B cell (primary cell): ENCODE results near the gene GAS5. TPM values are rescaled to one million over a fixed set of nuclear protein-coding genes. Genes with fewer than 3 reads are reported as not detected.

Experiments
- ATAC-seq: fragments of 200-7000 bp; cut with Tn5 transposase; one replicate; pipeline ENCODE4 v1.10.0; 2021; ENCODE audit warnings: low read depth, mild to moderate bottlenecking, moderate number of reproducible peaks, moderate library complexity
- CTCF ChIA-PET: fragments of 350-600 bp; sonication (Branson Sonifier 250); formaldehyde crosslinking; loops from one replicate; lab custom pipeline; 2021; ENCODE audit warnings: antibody characterized with exemption, inconsistent platforms; lab: Charles Lee
- POLR2A ChIA-PET: fragments of 350-600 bp; sonication (Branson Sonifier 250); formaldehyde crosslinking; loops from one replicate; lab custom pipeline; 2021; ENCODE audit warnings: antibody characterized with exemption; lab: Charles Lee
- DNase-seq: peaks from one replicate; pipeline ENCODE4 v3.0.0; 2013
- H2AFZ ChIP-seq: 2 replicates; pipeline ENCODE4 v1.6.1; 2012; ENCODE audit warnings: mild to moderate bottlenecking, low read depth, low read length; ENCODE audit not compliant: insufficient read depth, poor library complexity, severe bottlenecking
- H3K27ac ChIP-seq, 2 donors: 1 replicate in 1 of 2; 2 replicates in 1 of 2; pipeline ENCODE4 v1.5.1; 2012 to 2013; ENCODE audit warnings: low read length in 2 of 2, mild to moderate bottlenecking in 2 of 2, moderate library complexity in 1 of 2
- H3K27me3 ChIP-seq, 4 experiments: fragments of 200-600 bp in 1 of 4; sonication (generic) in 1 of 4; replicated peaks in 1 of 4; 1 replicate in 2 of 4; 2 replicates in 2 of 4; pipeline versions ENCODE4 v1.6.1 to v1.7.0; 2013 to 2016; ENCODE audit warnings: low read length in 3 of 4, mild to moderate bottlenecking in 2 of 4, mixed read lengths in 1 of 4, moderate library complexity in 1 of 4; ENCODE audit not compliant: insufficient read depth in 4 of 4, control insufficient read depth in 3 of 4; ENCODE audit errors: control extremely low read depth in 1 of 4
- H3K36me3 ChIP-seq, 2 experiments: replicated peaks in 1 of 2; 1 replicate in 1 of 2; 2 replicates in 1 of 2; pipeline versions ENCODE4 v1.6.1 to v1.7.1; 2013; ENCODE audit warnings: low read length in 1 of 2; ENCODE audit not compliant: insufficient read depth in 2 of 2, control insufficient read depth in 1 of 2; ENCODE audit errors: control extremely low read depth in 1 of 2, extremely low read depth in 1 of 2
- H3K4me1 ChIP-seq, 2 donors: fragments of 200-600 bp in 1 of 2; sonication (generic) in 1 of 2; 1 replicate in 1 of 2; 2 replicates in 1 of 2; pipeline versions ENCODE4 v1.5.1 to v1.6.1; 2013 to 2017; ENCODE audit warnings: low read length in 2 of 2; ENCODE audit not compliant: control insufficient read depth in 2 of 2, insufficient read depth in 2 of 2
- H3K4me2 ChIP-seq: replicated peaks from 2 replicates; pipeline ENCODE3; 2012; ENCODE audit warnings: mild to moderate bottlenecking, low read depth, low read length; ENCODE audit not compliant: poor library complexity, severe bottlenecking
- H3K4me3 ChIP-seq, 5 experiments: fragments of 200-600 bp in 1 of 5; sonication (generic) in 1 of 5; 1 replicate in 3 of 5; 2 replicates in 2 of 5; pipeline versions ENCODE4 v1.5.1 to v1.7.0; 2011 to 2016; ENCODE audit warnings: low read length in 4 of 5, mild to moderate bottlenecking in 4 of 5, low read depth in 2 of 5, control low read depth in 1 of 5, moderate library complexity in 1 of 5; ENCODE audit not compliant: insufficient read depth in 1 of 5; ENCODE audit errors: control extremely low read depth in 1 of 5, extremely low read depth in 1 of 5
- H3K79me2 ChIP-seq: fragments of 200-600 bp; sonication (generic); one replicate; pipeline ENCODE4 v1.6.0; 2016; ENCODE audit warnings: low read length; ENCODE audit not compliant: control insufficient read depth, insufficient read depth
- H3K9ac ChIP-seq: fragments of 200-600 bp; sonication (generic); 2 replicates; pipeline ENCODE4 v1.6.1; 2017; ENCODE audit warnings: mild to moderate bottlenecking, low read length, moderate library complexity
- H3K9me3 ChIP-seq, 3 donors: one replicate each; pipeline versions ENCODE4 v1.6.1 to v1.7.1; 2013; ENCODE audit warnings: low read length in 2 of 3; ENCODE audit not compliant: control insufficient read depth in 2 of 3, insufficient read depth in 1 of 3; ENCODE audit errors: control extremely low read depth in 1 of 3
- H4K20me1 ChIP-seq: 2 replicates; pipeline ENCODE4 v1.6.0; 2012; ENCODE audit warnings: mild to moderate bottlenecking, low read length; ENCODE audit not compliant: insufficient read depth, control insufficient read depth, poor library complexity, severe bottlenecking
- H3K27ac Mint-ChIP-seq: one replicate; pipeline ENCODE4 v1.8.0; 2021; ENCODE audit warnings: mixed read lengths
- H3K27me3 Mint-ChIP-seq: one replicate; pipeline ENCODE4 v1.8.0; 2021; ENCODE audit warnings: mixed read lengths
- H3K4me1 Mint-ChIP-seq: one replicate; pipeline ENCODE4 v1.8.0; 2021; ENCODE audit warnings: mixed read lengths
- H3K4me3 Mint-ChIP-seq: one replicate; pipeline ENCODE4 v1.8.0; 2021; ENCODE audit warnings: mixed read lengths
- H3K9me3 Mint-ChIP-seq: one replicate; pipeline ENCODE4 v1.8.0; 2022; ENCODE audit warnings: mixed read lengths; ENCODE audit not compliant: insufficient read depth
- CTCF ChIP-seq: fragments of 200-600 bp; IDR thresholded peaks from one replicate; pipeline ENCODE4 v1.8.0; 2022; ENCODE audit warnings: antibody characterized with exemption, mild to moderate bottlenecking
- EZH2 ChIP-seq: IDR thresholded peaks from 2 replicates; pipeline ENCODE4 v1.6.1; 2012; ENCODE audit warnings: borderline replicate concordance, low read depth, mild to moderate bottlenecking, moderate library complexity, low read length; ENCODE audit not compliant: insufficient read depth, poor library complexity, severe bottlenecking
- WGBS: methylation state at CpG from one replicate; pipeline ENCODE4 v1.1.5; 2013; ENCODE audit warnings: missing lambda C conversion rate; ENCODE audit not compliant: insufficient coverage; 5-methylcytosine and 5-hydroxymethylcytosine counted together
- intact Hi-C: fragments of 100-400 bp; cut with micrococcal nuclease; formaldehyde crosslinking; loops from one replicate; pipeline ENCODE4 v1.10.0; 2022
- polyA plus RNA-seq: library from polyadenylated mRNA; depleted of rRNA; stranded (reverse); fragments of >200 nt; gene quantifications from 2 replicates; pipeline ENCODE4 v1.2.3, GENCODE V29; 2012
- total RNA-seq, 2 donors: library from RNA; stranded (reverse); fragments of 120-200 nt in 1 of 2; gene quantifications; 1 replicate in 1 of 2; 2 replicates in 1 of 2; pipeline versions ENCODE4 v1.2.3 to v1.2.4, GENCODE V29; 2013 to 2022

The GAS5 gene
- total and polyA plus RNA-seq, 2 donors (not counting 1 experiment from before 2014, with no cell fraction given) = 472 to 622 TPM

GRCh38 chr1:173888749-173889148 lies 21.0 kb upstream of the GAS5 start:
- ATAC-seq = no peak
- DNase-seq = no peak
- no peak overlapping the region for H3K4me3 ChIP-seq
- peaks cover 37% of the 10 kb centered on the region for H3K79me2 ChIP-seq
- Mint-ChIP-seq H3K27ac (no peak overlapping the region), H3K4me3 (no peak overlapping the region), H3K27me3 (no peaks in the 10 kb centered on the region), H3K4me1 (no peaks in the 10 kb centered on the region), H3K9me3 (no peaks in the 10 kb centered on the region)
- H3K9me3 ChIP-seq = no peaks in the 10 kb centered on the region
- no peak overlapping the region for H2AFZ ChIP-seq
- TF ChIP-seq EZH2 (no peak), CTCF (no peak)
- intact Hi-C loops = no loop called here
- H3K4me1 ChIP-seq = no peaks in the 10 kb centered on the region
- H4K20me1 ChIP-seq = peaks cover 6% of the 10 kb centered on the region
- POLR2A ChIA-PET = no interaction called here
- H3K9ac ChIP-seq = no peak overlapping the region
- H3K36me3 ChIP-seq = peaks cover 2 to 26% of the 10 kb centered on the region in 2 experiments
- CTCF ChIA-PET = interaction anchor here (0.6 kb wide), 1 partner anchor 1152 kb away, joined by 3 read pairs; no protein-coding TSS in a partner anchor
- H3K4me2 ChIP-seq = no peak overlapping the region
- H3K27ac ChIP-seq = no peak overlapping the region
- H3K27me3 ChIP-seq = no peaks in the 10 kb centered on the region

GRCh38 chr1:173887627-173888026 lies 19.8 kb upstream of the GAS5 start:
- Mint-ChIP-seq H3K27ac (no peak overlapping the region), H3K9me3 (no peaks in the 10 kb centered on the region), H3K4me3 (no peak overlapping the region), H3K27me3 (no peaks in the 10 kb centered on the region), H3K4me1 (no peaks in the 10 kb centered on the region)
- Histone ChIP-seq H3K36me3 (peaks cover 2 to 27% of the 10 kb centered on the region in 2 experiments), H3K4me3 (no peak overlapping the region), H3K9me3 (no peaks in the 10 kb centered on the region), H3K9ac (no peak overlapping the region), H3K4me2 (no peak overlapping the region), H3K27me3 (no peaks in the 10 kb centered on the region), H3K79me2 (peaks cover 31% of the 10 kb centered on the region), H4K20me1 (peaks cover 6% of the 10 kb centered on the region), H3K4me1 (no peaks in the 10 kb centered on the region), H3K27ac (no peak overlapping the region), H2AFZ (no peak overlapping the region)
- intact Hi-C loops = no loop called here
- ATAC-seq = no peak
- ChIA-PET CTCF (interaction anchor here (0.6 kb wide), 1 partner anchor 212 kb away, joined by 3 read pairs; no protein-coding TSS in a partner anchor), POLR2A (no interaction called here)
- 96% methylated on average over 2 of the region's 2 CpGs for WGBS
- no peak for TF ChIP-seq EZH2
- TF ChIP-seq CTCF = no peak
- DNase-seq = no peak
